ENCODE results near the gene SNED1.

Gene SNED1

GRCh38 chr2:241030883-241031282, 32.5 kb downstream of the SNED1 start:
- DNase-seq: no peak

- no peak for DNase-seq
Observed at GRCh38 chr2:241031436-241032165, 33.2 kb downstream of the SNED1 start.

DNA sequence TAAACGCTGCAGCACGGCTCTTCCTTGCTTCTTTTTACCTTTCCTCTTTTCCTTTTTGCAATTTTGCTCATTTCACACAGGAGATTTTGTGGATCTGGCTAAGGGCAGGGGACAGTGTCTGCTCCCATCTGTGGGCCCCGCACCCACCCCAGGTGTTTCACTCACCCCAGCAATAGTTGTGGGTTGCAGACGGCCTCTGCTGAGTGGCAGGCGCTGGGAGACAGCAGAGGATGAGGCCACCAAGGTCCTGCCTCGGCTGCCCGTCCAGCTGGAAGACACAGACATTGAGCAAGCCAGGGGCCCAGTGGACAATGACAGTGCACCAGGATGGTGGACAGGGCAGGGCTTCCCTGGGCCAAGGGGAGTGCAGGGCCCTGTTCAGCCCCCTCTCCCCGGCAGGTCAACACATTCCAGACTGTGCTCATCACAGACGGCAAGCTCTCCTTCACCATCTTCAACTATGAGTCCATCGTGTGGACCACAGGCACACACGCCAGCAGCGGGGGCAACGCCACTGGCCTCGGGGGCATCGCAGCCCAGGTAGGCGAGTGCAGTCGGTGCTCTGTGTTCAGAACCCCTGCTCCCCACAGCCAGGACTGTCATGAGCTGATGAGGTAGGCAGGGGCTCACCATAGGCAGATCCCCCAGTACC, 35.0 kb downstream of the SNED1 start:
- DNase-seq: no peak

DNA sequence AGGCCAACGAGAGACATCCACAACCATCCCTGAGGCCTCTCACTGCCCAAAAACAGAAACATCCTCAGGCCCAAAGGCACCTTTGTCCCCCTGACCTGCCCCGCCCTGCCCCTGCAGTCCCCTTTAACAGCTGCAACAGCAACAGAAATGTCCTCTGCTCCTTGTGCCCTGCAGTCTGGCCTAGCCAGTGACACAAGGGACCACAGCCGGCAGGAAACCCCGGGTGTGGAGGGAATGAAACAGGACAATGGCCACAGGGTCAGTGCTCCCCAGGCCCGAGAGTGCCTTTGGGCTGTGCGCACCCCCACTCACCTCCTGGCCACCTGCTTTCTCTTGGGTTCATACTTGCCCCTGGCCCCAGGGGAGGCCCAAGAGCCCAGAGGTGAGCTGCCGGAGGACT, 35.6 kb downstream of the SNED1 start:
- no peak for DNase-seq

- DNase-seq: no peak
Observed at GRCh38 chr2:241034490-241035141, 36.2 kb downstream of the SNED1 start.

- DNase-seq: no peak
Observed at GRCh38 chr2:241035142-241035817, 36.9 kb downstream of the SNED1 start.

GRCh38 chr2:241035818-241036396, 37.5 kb downstream of the SNED1 start:
- DNase-seq: peak; percentile 12

- DNase-seq: peak; percentile 31
Observed at GRCh38 chr2:241036397-241036963, 38.1 kb downstream of the SNED1 start.

DNA sequence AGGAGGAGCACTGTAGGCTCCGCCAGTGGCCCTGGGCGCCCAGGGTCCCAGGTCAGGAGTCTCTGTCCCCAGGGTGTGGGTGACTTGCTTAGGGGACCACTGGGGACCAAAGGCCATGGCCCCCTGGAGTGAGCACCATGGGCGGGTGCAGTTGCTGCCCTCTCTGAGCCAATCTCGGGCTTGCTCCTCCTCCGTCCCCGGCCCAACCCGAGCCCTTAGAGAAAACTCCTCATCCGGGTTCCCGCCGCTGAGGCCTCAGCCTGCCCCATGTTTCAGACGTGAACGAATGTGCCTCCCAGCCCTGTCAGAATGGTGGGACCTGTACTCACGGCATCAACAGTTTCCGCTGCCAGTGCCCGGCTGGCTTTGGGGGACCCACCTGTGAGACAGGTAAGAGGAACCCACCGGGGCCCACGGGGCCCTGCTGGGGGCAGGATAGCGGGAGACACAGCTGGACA, 38.6 kb downstream of the SNED1 start:
- no peak for DNase-seq

DNA sequence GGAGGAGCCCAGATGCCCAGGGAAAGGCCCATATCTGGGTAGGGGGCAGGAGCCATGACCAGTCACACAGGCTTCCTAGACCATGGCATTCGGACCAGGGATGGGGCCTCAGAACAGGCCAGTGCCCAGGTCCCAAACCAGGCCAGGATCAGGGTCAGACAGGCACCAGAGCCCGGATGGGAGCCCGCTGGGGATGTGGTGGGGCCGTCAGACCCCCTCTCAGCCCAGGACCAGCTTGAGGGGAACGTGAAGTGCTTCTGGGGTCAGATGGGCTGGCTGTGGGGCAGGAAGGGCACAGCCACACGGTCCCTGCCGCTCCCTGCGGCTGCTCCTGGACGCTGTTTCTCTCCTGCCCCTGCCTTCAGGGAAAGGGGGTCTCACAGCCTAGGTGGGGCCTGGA, 39.1 kb downstream of the SNED1 start:
- no peak for DNase-seq

- DNase-seq: no peak
Observed at GRCh38 chr2:241038374-241039180, 40.2 kb downstream of the SNED1 start.

- no peak for DNase-seq
Observed at GRCh38 chr2:241039416-241039815, 41.0 kb downstream of the SNED1 start.

GRCh38 chr2:241040081-241040803, 41.8 kb downstream of the SNED1 start:
- DNase-seq: no peak

DNA sequence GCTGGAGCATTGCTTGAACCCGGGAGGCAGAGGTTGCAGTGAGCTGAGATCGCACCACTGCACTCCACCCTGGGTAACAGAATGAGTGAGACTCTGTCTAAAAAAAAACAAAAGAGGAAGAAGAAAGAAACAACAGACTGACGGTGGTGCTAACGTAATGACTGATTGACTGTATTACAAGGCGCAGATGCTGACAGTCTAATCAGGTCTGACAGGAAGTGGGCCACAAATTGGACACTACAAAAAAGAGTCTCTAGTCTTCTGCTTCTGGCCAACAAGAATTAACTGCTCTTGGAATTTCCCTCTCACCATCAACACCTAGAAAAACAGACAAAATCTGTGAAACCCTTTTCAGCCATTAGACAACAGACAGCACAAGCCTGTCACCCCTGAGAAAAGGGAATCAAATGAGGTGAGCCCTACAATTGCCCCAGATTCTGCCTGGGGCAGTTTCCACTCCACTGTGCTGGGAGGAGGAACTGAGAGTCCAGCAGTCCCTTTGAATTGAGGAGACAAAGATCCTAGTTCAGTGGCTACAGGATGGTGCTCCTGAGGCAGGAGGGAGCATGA, 43.3 kb downstream of the SNED1 start:
- DNase-seq: no peak

DNA sequence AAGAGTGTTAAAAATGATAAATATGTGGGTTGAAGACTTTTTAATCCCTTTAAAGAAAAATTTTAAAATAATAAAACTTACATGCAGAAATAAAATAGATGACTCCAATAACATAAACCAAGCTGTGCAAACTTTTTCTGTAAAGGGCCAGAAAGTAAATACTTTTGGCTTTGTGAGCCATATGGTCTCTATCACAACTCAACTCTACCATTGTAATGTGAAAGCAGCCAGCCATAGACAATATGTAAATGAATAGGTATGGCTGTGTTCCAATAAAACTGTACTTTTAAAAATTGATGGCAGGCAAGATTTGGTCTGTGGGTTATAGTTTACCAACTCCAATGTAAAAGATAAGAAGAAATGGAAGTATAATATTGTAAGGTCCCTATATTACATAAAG, 45.2 kb downstream of the SNED1 start:
- DNase-seq: no peak

DNA sequence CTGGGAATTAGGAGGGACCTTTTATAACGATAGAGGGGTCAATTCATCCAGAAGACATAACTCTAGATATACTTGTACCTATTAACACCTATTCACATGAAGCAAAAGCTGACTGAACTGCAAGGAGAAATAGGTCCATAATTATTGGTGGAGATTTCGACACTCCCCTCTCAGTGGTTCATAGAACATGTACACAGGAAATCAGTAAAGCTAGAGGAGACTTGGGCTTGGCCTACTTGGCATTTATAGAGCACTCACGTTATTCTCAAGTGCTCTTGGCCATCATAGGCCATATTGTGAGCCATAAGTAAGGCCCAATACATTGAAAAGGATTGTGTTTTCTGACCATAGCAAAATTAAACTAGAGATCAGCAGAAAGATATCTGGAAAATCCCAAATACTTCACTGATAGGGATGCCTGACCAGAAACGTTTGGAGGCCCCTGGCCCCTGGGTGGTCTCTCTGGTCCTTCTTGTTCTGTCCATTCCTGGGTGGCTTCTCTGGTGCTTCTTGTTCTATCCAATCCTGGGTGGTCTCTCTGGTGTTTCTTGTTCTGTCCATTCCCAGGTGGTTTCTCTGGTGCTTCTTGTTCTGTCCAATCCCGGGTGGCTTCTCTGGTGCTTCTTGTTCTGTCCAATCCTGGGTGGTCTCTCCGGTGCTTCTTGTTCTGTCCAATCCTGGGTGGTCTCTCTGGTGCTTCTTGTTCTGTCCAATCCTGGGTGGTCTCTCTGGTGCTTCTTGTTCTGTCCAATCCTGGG, 49.0 kb downstream of the SNED1 start:
- DNase-seq: no peak

DNA sequence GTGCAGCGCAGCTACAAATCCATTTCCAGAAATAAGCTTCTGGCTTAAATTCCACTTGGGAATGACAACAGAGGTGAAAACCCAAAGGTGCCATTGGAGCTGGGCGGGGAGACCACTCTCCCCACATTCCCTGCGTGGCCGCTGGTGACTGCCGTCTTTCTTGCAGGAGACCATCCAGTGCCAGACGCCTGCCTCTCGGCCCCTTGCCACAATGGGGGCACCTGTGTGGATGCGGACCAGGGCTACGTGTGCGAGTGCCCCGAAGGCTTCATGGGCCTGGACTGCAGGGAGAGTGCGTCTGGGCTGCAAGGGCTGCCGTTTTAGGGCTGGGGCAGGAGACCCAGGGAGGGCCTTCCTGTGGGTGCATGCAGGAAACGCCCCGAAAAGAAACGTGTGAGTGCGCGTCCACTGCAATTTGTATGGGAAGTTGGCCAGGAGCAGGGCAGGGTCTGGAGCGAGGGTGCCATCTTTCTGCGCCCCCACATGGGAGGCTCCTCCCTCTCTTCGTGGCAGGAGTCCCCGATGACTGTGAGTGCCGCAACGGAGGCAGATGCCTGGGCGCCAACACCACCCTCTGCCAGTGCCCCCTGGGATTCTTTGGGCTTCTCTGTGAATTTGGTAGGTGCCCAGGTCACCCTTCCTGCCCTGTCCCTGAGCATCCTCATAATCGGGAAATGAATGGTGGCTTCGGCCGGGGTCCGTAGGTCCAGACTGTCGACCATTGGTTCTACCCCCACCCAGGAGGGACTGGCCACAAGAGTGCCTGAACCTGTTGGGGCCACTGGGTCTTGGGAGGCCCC, 49.9 kb downstream of the SNED1 start:
- no peak for DNase-seq

DNA sequence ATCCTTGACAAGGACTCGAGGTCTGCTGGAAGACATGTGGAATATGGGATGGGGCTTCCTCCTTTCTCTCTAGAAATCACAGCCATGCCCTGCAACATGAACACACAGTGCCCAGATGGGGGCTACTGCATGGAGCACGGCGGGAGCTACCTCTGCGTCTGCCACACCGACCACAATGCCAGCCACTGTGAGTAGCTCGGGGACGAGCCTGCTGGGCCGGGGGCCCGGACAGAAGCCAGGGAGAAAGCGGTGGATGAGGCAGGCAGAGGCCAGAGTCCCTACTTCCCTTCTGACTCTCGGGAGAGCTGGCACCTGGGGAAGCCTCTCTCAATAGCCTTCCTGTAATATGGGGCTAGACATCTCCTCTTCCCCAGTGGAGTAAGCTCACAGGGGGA, 50.5 kb downstream of the SNED1 start:
- no peak for DNase-seq

Data from stimulated activated CD4-positive, alpha-beta T cell treated with anti-CD3 and anti-CD28 coated beads, Interleukin-12 subunit alpha, Interleukin-12 subunit beta, amount 100 ng/mL, for 4 hours (primary cell).